Ramos (cell line): ENCODE data around the gene TBXAS1.

Experiments used
- in situ Hi-C: fragments of 300-500 bp; cut with MboI; formaldehyde crosslinking; loops from one replicate; pipeline ENCODE4 v1.14.3; 2022; ENCODE audit warnings: low sequenced_read_pairs; ENCODE audit not compliant: unreplicated experiment

Gene TBXAS1

GRCh38 chr7:140033779-140034363 is 204.8 kb downstream of the TBXAS1 start:
- in situ Hi-C loops: no loop called here

GRCh38 chr7:140034421-140034820 is 205.4 kb downstream of the TBXAS1 start:
- in situ Hi-C loops: no loop called here

GRCh38 chr7:140035400-140036223 is 206.5 kb downstream of the TBXAS1 start:
- in situ Hi-C loops: no loop called here

- in situ Hi-C loops: no loop called here
Measured at GRCh38 chr7:140036224-140036962, 207.3 kb downstream of the TBXAS1 start.

GRCh38 chr7:140039066-140039465 is 210.0 kb downstream of the TBXAS1 start:
- in situ Hi-C loops: no loop called here

GRCh38 chr7:140039896-140040295 is 210.8 kb downstream of the TBXAS1 start:
- in situ Hi-C loops: no loop called here

GRCh38 chr7:140041659-140042385 is 212.8 kb downstream of the TBXAS1 start:
- in situ Hi-C loops: no loop called here

GRCh38 chr7:140042386-140042670 is 213.3 kb downstream of the TBXAS1 start:
- in situ Hi-C loops: no loop called here

GRCh38 chr7:140044251-140044650 is 215.2 kb downstream of the TBXAS1 start:
- in situ Hi-C loops: no loop called here

- in situ Hi-C loops: no loop called here
Measured at GRCh38 chr7:140045697-140046096, 216.6 kb downstream of the TBXAS1 start.

GRCh38 chr7:140047197-140047596 is 218.1 kb downstream of the TBXAS1 start:
- in situ Hi-C loops: no loop called here

- in situ Hi-C loops: no loop called here
Measured at GRCh38 chr7:140048138-140048537, 219.1 kb downstream of the TBXAS1 start.

- in situ Hi-C loops: no loop called here
Measured at GRCh38 chr7:140048989-140049338, 219.9 kb downstream of the TBXAS1 start.

- in situ Hi-C loops: no loop called here
Measured at GRCh38 chr7:140049339-140050024, 220.4 kb downstream of the TBXAS1 start.

GRCh38 chr7:140050100-140050499 is 221.0 kb downstream of the TBXAS1 start:
- in situ Hi-C loops: no loop called here

- in situ Hi-C loops: no loop called here
Measured at GRCh38 chr7:140051820-140052219, 222.8 kb downstream of the TBXAS1 start.

GRCh38 chr7:140053812-140054539 is 224.9 kb downstream of the TBXAS1 start:
- in situ Hi-C loops: no loop called here

- in situ Hi-C loops: no loop called here
Measured at GRCh38 chr7:140054751-140055150, 225.7 kb downstream of the TBXAS1 start.

- in situ Hi-C loops: no loop called here
Measured at GRCh38 chr7:140055833-140056232, 226.8 kb downstream of the TBXAS1 start.
